Loucy (cell line): ENCODE measurements around the gene RHOH.

Experiments
- H2AFZ ChIP-seq: fragments of 200-600 bp; sonication (generic); 2 replicates; pipeline ENCODE4 v1.6.0; 2016; ENCODE audit warnings: antibody characterized with exemption, mild to moderate bottlenecking, low read length, moderate library complexity
- H3F3A ChIP-seq: fragments of 200-600 bp; 2 replicates; pipeline ENCODE4 v1.6.0; 2016; ENCODE audit warnings: antibody characterized with exemption, low read depth, mild to moderate bottlenecking
- H3K27me3 ChIP-seq: fragments of 200-600 bp; sonication (generic); 2 replicates; pipeline ENCODE4 v1.6.1; 2014; ENCODE audit warnings: low read length, mild to moderate bottlenecking; ENCODE audit not compliant: insufficient read depth, poor library complexity, severe bottlenecking
- H3K36me3 ChIP-seq: fragments of 200-600 bp; sonication (generic); 2 replicates; pipeline ENCODE4 v1.6.1; 2016; ENCODE audit warnings: low read length; ENCODE audit not compliant: insufficient read depth
- H3K4me1 ChIP-seq: fragments of 200-600 bp; sonication (generic); 2 replicates; pipeline ENCODE4 v1.5.1; 2014; ENCODE audit warnings: low read length, mild to moderate bottlenecking; ENCODE audit not compliant: insufficient read depth, poor library complexity, severe bottlenecking
- H3K4me2 ChIP-seq: fragments of 200-600 bp; sonication (generic); 2 replicates; pipeline ENCODE4 v1.6.0; 2014; ENCODE audit warnings: antibody characterized with exemption, low read length, low read depth, mild to moderate bottlenecking; ENCODE audit not compliant: poor library complexity, severe bottlenecking
- H3K4me3 ChIP-seq: fragments of 200-600 bp; sonication (generic); 2 replicates; pipeline ENCODE4 v1.5.1; 2014; ENCODE audit warnings: low read length, mild to moderate bottlenecking, mixed read lengths; ENCODE audit not compliant: poor library complexity, severe bottlenecking
- H3K79me2 ChIP-seq: fragments of 200-600 bp; sonication (generic); 2 replicates; pipeline ENCODE4 v1.6.1; 2014; ENCODE audit warnings: low read length; ENCODE audit not compliant: insufficient read depth
- H3K9ac ChIP-seq: fragments of 200-600 bp; sonication (generic); 2 replicates; pipeline ENCODE4 v1.6.0; 2014; ENCODE audit warnings: mild to moderate bottlenecking, low read depth, low read length, moderate library complexity; ENCODE audit not compliant: poor library complexity, severe bottlenecking
- H3K9me2 ChIP-seq: fragments of 200-600 bp; sonication (generic); replicated peaks from 2 replicates; pipeline ENCODE4 v1.6.1; 2016; ENCODE audit warnings: low read depth, low read length, mixed read lengths
- H3K9me3 ChIP-seq: fragments of 200-600 bp; sonication (generic); 2 replicates; pipeline ENCODE4 v1.6.1; 2014; ENCODE audit warnings: mild to moderate bottlenecking, antibody characterized with exemption, low read length, low read depth; ENCODE audit not compliant: insufficient read depth
- H4K20me1 ChIP-seq: fragments of 200-600 bp; sonication (generic); 2 replicates; pipeline ENCODE4 v1.6.0; 2014; ENCODE audit warnings: antibody characterized with exemption, low read length, mild to moderate bottlenecking; ENCODE audit not compliant: insufficient read depth, poor library complexity, severe bottlenecking
- EZH2phosphoT487 ChIP-seq: fragments of 200-600 bp; IDR thresholded peaks from 2 replicates; pipeline ENCODE4 v1.6.1; 2018; ENCODE audit warnings: antibody characterized with exemption, mild to moderate bottlenecking, moderate library complexity, borderline replicate concordance
- TF ChIP-seq, protein P1 (sequence below): fragments of 200-600 bp; sonication (generic); conservative IDR thresholded peaks from 2 replicates; pipeline ENCODE4 v1.5.1; 2014; ENCODE audit warnings: mild to moderate bottlenecking, antibody characterized with exemption, low read length

Gene RHOH

GRCh38 chr4:40201898-40202297, 5.1 kb downstream of the RHOH start:
- peak overlapping the region; percentile 96 for H3K4me3 ChIP-seq
- H3F3A ChIP-seq: peaks cover 28% of the 10 kb centered on the region
- no peak for TF ChIP-seq EZH2phosphoT487
- TF ChIP-seq, protein P1, sequence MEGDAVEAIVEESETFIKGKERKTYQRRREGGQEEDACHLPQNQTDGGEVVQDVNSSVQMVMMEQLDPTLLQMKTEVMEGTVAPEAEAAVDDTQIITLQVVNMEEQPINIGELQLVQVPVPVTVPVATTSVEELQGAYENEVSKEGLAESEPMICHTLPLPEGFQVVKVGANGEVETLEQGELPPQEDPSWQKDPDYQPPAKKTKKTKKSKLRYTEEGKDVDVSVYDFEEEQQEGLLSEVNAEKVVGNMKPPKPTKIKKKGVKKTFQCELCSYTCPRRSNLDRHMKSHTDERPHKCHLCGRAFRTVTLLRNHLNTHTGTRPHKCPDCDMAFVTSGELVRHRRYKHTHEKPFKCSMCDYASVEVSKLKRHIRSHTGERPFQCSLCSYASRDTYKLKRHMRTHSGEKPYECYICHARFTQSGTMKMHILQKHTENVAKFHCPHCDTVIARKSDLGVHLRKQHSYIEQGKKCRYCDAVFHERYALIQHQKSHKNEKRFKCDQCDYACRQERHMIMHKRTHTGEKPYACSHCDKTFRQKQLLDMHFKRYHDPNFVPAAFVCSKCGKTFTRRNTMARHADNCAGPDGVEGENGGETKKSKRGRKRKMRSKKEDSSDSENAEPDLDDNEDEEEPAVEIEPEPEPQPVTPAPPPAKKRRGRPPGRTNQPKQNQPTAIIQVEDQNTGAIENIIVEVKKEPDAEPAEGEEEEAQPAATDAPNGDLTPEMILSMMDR: no peak
- peaks cover 86% of the 10 kb centered on the region for H4K20me1 ChIP-seq
- no peak overlapping the region for H2AFZ ChIP-seq
- peak overlapping the region; percentile 96 for H3K9ac ChIP-seq
- peak overlapping the region; percentile 96 for H3K4me2 ChIP-seq
- no peaks in the 10 kb centered on the region for H3K9me2 ChIP-seq
- H3K79me2 ChIP-seq: peaks cover 100% of the 10 kb centered on the region
- peaks cover 11% of the 10 kb centered on the region for H3K27me3 ChIP-seq
- peaks cover 32% of the 10 kb centered on the region for H3K4me1 ChIP-seq
- no peaks in the 10 kb centered on the region for H3K9me3 ChIP-seq
- H3K36me3 ChIP-seq: peaks cover 40% of the 10 kb centered on the region

GRCh38 chr4:40202474-40202873, 5.6 kb downstream of the RHOH start:
- Histone ChIP-seq H2AFZ (no peak overlapping the region), H3K4me2 (peak overlapping the region; percentile 96), H3K36me3 (peaks cover 45% of the 10 kb centered on the region), H3K9ac (peak overlapping the region; percentile 96), H3K4me3 (peak overlapping the region; percentile 96), H3K4me1 (peaks cover 37% of the 10 kb centered on the region), H4K20me1 (peaks cover 86% of the 10 kb centered on the region), H3K9me2 (no peaks in the 10 kb centered on the region), H3F3A (peaks cover 28% of the 10 kb centered on the region), H3K27me3 (peaks cover 7% of the 10 kb centered on the region), H3K9me3 (no peaks in the 10 kb centered on the region), H3K79me2 (peaks cover 100% of the 10 kb centered on the region)
- TF ChIP-seq, protein P1: no peak
- TF ChIP-seq EZH2phosphoT487: no peak

DNA sequence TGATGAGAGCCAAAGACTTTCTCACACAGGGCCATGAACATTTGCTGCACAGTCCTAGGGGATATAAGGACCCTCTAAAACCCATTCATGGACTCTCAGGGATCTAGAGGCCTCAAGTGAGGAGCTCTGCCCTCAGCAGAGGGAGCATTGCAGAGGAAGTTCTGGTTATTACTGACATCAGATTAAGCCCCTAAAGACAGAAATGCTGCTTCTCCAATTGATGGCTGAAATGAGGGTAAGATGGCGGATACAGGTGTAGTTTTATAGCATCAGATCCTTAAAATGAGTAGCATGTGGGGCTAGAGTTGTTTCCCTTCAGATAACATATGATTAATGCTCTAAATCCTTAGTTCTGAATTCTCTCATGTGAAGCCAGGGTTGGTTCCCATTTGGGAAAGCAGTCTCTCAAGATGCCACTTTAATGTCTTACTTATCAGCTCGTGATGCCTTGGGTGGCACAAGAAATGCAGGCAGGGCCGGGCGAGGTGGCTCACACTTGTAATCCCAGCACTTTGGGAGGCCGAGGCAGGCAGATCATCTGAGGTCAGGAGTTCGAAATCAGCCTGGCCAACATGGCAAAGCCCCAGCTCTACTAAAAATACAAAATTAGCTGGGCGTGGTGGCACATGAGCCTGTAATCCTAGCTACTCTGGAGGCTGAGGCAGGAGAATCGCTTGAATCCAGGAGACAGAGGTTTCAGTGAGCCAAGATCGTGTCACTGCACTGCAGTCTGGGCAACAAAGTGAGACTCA, 7.9 kb downstream of the RHOH start:
- Histone ChIP-seq H3F3A (peaks cover 28% of the 10 kb centered on the region), H2AFZ (no peak overlapping the region), H3K27me3 (no peaks in the 10 kb centered on the region), H3K9me2 (no peaks in the 10 kb centered on the region), H4K20me1 (peaks cover 87% of the 10 kb centered on the region), H3K36me3 (peaks cover 55% of the 10 kb centered on the region), H3K9me3 (no peaks in the 10 kb centered on the region), H3K4me3 (peak overlapping the region; percentile 96), H3K9ac (peak overlapping the region; percentile 96), H3K4me2 (peak overlapping the region; percentile 96), H3K79me2 (peaks cover 100% of the 10 kb centered on the region), H3K4me1 (peaks cover 52% of the 10 kb centered on the region)
- no peak for TF ChIP-seq EZH2phosphoT487
- TF ChIP-seq, protein P1: no peak
